ENCODE measurements around the gene RGR. TPM values are rescaled to one million over a fixed set of nuclear protein-coding genes. Genes with fewer than 3 reads are reported as not detected.

RGR gene
- total RNA-seq, 1 donor from 2014 or later = not detected

DNA sequence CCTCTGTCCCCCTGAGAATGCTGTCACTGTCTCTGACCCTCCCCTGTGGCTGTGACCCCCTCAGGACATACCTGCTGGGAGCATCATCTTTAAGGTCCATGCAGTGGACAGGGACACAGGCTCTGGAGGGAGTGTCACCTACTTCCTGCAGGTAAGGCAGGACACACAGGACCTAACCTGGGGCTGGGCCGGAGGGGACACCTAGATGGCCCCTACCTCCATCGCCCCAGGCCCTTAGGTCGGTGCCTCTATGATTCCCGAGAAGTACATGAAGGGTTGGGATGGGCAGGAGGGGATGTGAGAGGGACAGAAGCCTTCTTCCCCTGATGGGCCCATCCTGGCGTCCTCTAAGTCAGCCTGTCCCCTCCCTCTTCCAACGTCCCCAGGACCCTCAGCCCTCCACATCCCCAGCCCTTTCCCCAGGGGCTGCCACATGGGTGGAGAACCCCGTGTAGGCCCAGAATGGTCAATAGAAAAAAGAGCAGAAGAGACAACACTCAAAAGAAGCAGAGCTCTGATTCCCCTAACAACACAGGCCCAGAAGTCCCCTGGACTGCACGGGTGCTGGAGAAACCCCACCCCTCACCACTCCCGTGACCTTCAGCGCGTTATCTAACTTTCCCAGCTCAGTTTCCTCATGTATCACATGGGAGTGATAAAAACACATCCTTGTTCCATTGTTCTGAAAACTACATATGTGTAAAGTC lies 44.2 kb upstream of the RGR start:
- Histone ChIP-seq H3K36me3 (ENCODE audit: control insufficient read depth, insufficient read depth, low read length) (no peaks in the 10 kb centered on the region), H3K27me3 (ENCODE audit: control insufficient read depth, insufficient read depth, low read length) (peaks cover 6% of the 10 kb centered on the region), H3K4me3 (ENCODE audit: low read depth, low read length) (no peak overlapping the region)
- no peak for DNase-seq (ENCODE audit: low read depth)
- TF ChIP-seq, protein P1, sequence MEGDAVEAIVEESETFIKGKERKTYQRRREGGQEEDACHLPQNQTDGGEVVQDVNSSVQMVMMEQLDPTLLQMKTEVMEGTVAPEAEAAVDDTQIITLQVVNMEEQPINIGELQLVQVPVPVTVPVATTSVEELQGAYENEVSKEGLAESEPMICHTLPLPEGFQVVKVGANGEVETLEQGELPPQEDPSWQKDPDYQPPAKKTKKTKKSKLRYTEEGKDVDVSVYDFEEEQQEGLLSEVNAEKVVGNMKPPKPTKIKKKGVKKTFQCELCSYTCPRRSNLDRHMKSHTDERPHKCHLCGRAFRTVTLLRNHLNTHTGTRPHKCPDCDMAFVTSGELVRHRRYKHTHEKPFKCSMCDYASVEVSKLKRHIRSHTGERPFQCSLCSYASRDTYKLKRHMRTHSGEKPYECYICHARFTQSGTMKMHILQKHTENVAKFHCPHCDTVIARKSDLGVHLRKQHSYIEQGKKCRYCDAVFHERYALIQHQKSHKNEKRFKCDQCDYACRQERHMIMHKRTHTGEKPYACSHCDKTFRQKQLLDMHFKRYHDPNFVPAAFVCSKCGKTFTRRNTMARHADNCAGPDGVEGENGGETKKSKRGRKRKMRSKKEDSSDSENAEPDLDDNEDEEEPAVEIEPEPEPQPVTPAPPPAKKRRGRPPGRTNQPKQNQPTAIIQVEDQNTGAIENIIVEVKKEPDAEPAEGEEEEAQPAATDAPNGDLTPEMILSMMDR (IDR thresholded peaks at IDR 0.05; ENCODE audit: insufficient read depth, low read length, poor library complexity, severe bottlenecking) = no peak

DNA sequence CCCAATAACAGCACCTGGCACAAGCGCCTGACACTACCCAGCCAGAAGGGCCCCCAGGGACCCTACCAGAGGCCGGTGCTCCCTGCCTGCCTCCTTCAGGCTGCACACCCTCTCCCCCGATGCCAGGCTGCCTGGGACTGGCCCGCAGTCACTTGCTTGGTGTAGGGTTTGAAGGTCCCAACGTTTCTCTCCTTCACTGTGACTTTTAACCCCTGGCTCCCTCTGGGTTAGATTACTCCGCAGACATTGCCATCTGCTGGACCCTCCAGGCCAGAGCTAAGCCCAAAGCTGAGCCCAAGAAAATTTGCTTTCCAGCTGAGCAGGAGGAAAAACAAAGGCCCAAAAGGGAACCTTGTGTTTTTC lies 43.6 kb upstream of the RGR start:
- TF ChIP-seq, protein P1 (IDR thresholded peaks at IDR 0.05; ENCODE audit: insufficient read depth, low read length, poor library complexity, severe bottlenecking) = no peak
- H3K36me3 ChIP-seq (ENCODE audit: control insufficient read depth, insufficient read depth, low read length) = no peaks in the 10 kb centered on the region

GRCh38 chr10:84201682-84202081 lies 43.2 kb upstream of the RGR start:
- H3K27me3 ChIP-seq (ENCODE audit: control insufficient read depth, insufficient read depth, low read length) = no peaks in the 10 kb centered on the region
- TF ChIP-seq, protein P1 (IDR thresholded peaks at IDR 0.05; ENCODE audit: insufficient read depth, low read length, poor library complexity, severe bottlenecking) = no peak
- no peak for DNase-seq (ENCODE audit: low read depth)
- H3K36me3 ChIP-seq (ENCODE audit: control insufficient read depth, insufficient read depth, low read length) = no peaks in the 10 kb centered on the region
- no peak overlapping the region for H3K4me3 ChIP-seq (ENCODE audit: low read depth, low read length)

More for the DNA sequence above, 43.6 kb upstream of the RGR start:
- Histone ChIP-seq H3K27me3 (ENCODE audit: control insufficient read depth, insufficient read depth, low read length) (peaks cover under 1% of the 10 kb centered on the region), H3K4me3 (ENCODE audit: low read depth, low read length) (no peak overlapping the region)
- DNase-seq (ENCODE audit: low read depth) = no peak

- H3K36me3 ChIP-seq (ENCODE audit: control insufficient read depth, insufficient read depth, low read length) = no peaks in the 10 kb centered on the region
- H3K27me3 ChIP-seq (ENCODE audit: control insufficient read depth, insufficient read depth, low read length) = no peaks in the 10 kb centered on the region
- H3K4me3 ChIP-seq (ENCODE audit: low read depth, low read length) = no peak overlapping the region
- TF ChIP-seq, protein P1 (IDR thresholded peaks at IDR 0.05; ENCODE audit: insufficient read depth, low read length, poor library complexity, severe bottlenecking) = no peak
- no peak for DNase-seq (ENCODE audit: low read depth)
Observed at GRCh38 chr10:84202349-84202748, 42.5 kb upstream of the RGR start.

- H3K36me3 ChIP-seq (ENCODE audit: control insufficient read depth, insufficient read depth, low read length) = no peaks in the 10 kb centered on the region
- H3K27me3 ChIP-seq (ENCODE audit: control insufficient read depth, insufficient read depth, low read length) = no peaks in the 10 kb centered on the region
- no peak for DNase-seq (ENCODE audit: low read depth)
- TF ChIP-seq, protein P1 (IDR thresholded peaks at IDR 0.05; ENCODE audit: insufficient read depth, low read length, poor library complexity, severe bottlenecking) = peak; percentile 63
- H3K4me3 ChIP-seq (ENCODE audit: low read depth, low read length) = no peak overlapping the region
Observed at GRCh38 chr10:84204122-84204521, 40.7 kb upstream of the RGR start.

- DNase-seq (ENCODE audit: low read depth) = no peak
- TF ChIP-seq, protein P1 (IDR thresholded peaks at IDR 0.05; ENCODE audit: insufficient read depth, low read length, poor library complexity, severe bottlenecking) = no peak
- no peaks in the 10 kb centered on the region for H3K27me3 ChIP-seq (ENCODE audit: control insufficient read depth, insufficient read depth, low read length)
- H3K36me3 ChIP-seq (ENCODE audit: control insufficient read depth, insufficient read depth, low read length) = no peaks in the 10 kb centered on the region
- H3K4me3 ChIP-seq (ENCODE audit: low read depth, low read length) = no peak overlapping the region
Observed at GRCh38 chr10:84204610-84205009, 40.2 kb upstream of the RGR start.
